Esophagus (tissue), 2 donors: ENCODE measurements around the gene MYH14. TPM values are rescaled to one million over a fixed set of nuclear protein-coding genes. Genes with fewer than 3 reads are reported as not detected.

ENCODE experiments used
- H3K27ac ChIP-seq, 2 donors: one replicate each; pipeline ENCODE4 v1.5.1; 2013; ENCODE audit warnings: low read depth in 2 of 2, mild to moderate bottlenecking in 2 of 2, inconsistent platforms in 1 of 2, low read length in 1 of 2, moderate library complexity in 1 of 2
- H3K27me3 ChIP-seq, 2 donors: one replicate each; pipeline ENCODE4 v1.6.1; 2013; ENCODE audit warnings: low read length in 2 of 2, control low read depth in 1 of 2, mild to moderate bottlenecking in 1 of 2; ENCODE audit not compliant: insufficient read depth in 2 of 2, control insufficient read depth in 1 of 2
- H3K36me3 ChIP-seq, 2 donors: one replicate each; pipeline ENCODE4 v1.6.1; 2013; ENCODE audit warnings: low read length in 1 of 2; ENCODE audit not compliant: control insufficient read depth in 2 of 2, insufficient read depth in 2 of 2
- H3K4me1 ChIP-seq, 2 donors: one replicate each; pipeline ENCODE4 v1.6.1; 2013; ENCODE audit warnings: low read length in 1 of 2; ENCODE audit not compliant: control insufficient read depth in 2 of 2, insufficient read depth in 2 of 2
- H3K4me3 ChIP-seq, 2 donors: one replicate each; pipeline ENCODE4 v1.5.1; 2013; ENCODE audit warnings: low read length in 2 of 2, mild to moderate bottlenecking in 2 of 2, low read depth in 1 of 2, moderate library complexity in 1 of 2
- H3K9me3 ChIP-seq, 2 donors: one replicate each; pipeline ENCODE4 v1.6.1; 2013; ENCODE audit warnings: mild to moderate bottlenecking in 2 of 2, low read depth in 1 of 2, low read length in 1 of 2, moderate library complexity in 1 of 2; ENCODE audit not compliant: control insufficient read depth in 2 of 2, insufficient read depth in 1 of 2
- WGBS, 2 donors: extraction: QIAGEN DNeasy Blood & Tissue Kit; methylation state at CpG; one replicate each; pipeline ENCODE4 v1.1.7; 2013; 5-methylcytosine and 5-hydroxymethylcytosine counted together
- polyA plus RNA-seq, 2 donors: library from polyadenylated mRNA; stranded (reverse); fragments of 200-250 nt; gene quantifications; one replicate each; pipeline ENCODE4 v1.2.3, GENCODE V29; 2013
- donor health status: healthy with polysubstance abuse.
- donor health status: Bipolar disorder and iron deficiency.

The MYH14 gene
- polyA plus RNA-seq, 2 donors = 72.9 to 110 TPM

DNA sequence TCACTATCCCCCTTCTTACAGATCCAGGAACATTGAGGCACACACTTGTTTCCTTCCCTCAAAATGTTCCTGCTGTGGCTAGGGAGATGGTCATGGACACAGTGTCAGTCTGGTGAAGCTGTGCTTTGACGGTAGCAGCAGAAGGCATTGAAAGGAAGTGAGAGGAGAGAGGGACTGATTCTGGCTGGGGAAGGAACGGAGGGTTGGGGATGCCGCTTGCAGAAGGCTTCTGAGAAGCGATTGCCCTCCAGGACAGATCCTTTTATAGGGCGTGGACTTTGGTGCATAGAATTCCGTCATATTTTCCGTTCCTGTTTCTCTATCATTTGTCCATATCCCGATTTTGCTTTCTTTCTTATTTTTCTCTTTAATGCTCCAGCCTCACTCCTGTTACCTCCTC is 14.1 kb upstream of the MYH14 start:
- WGBS, 2 donors = 68 to 71% methylated on average over 8 of the region's 8 CpGs
- H3K27ac ChIP-seq = no peak overlapping the region
- peaks cover 3 to 6% of the 10 kb centered on the region in 2 donors for H3K9me3 ChIP-seq
- no peaks in the 10 kb centered on the region for H3K27me3 ChIP-seq
- H3K4me3 ChIP-seq = no peak overlapping the region
- peaks cover 0 to 2% of the 10 kb centered on the region in 2 donors for H3K4me1 ChIP-seq
- no peaks in the 10 kb centered on the region for H3K36me3 ChIP-seq

- 58 to 65% methylated on average over 8 of the region's 8 CpGs for WGBS, 2 donors
- Histone ChIP-seq H3K4me1 (peaks cover 0 to 2% of the 10 kb centered on the region in 2 donors), H3K36me3 (no peaks in the 10 kb centered on the region), H3K4me3 (no peak overlapping the region), H3K27ac (no peak overlapping the region), H3K27me3 (no peaks in the 10 kb centered on the region), H3K9me3 (peaks cover 3 to 6% of the 10 kb centered on the region in 2 donors)
Observed at GRCh38 chr19:50190439-50190891, 13.0 kb upstream of the MYH14 start.

DNA sequence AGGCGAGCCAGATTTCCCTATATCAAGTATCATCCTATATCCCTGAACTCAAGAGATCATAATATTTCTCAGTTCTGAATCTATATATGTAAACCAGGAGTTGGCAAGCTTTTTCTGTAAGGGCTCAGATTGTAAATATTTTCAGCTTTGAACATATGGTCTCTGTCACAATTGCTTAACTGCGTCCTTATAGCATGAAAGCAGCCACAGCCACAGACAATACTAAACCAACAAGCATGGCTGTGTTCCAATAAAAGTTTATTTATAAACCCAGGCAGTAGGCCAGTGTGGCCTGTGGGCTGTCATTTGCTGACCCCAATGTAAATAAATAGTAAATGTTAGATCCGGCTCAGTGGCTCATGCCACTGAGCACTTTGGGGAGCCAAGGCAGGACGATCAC is 12.2 kb upstream of the MYH14 start:
- WGBS, 2 donors = 39 to 45% methylated on average over 4 of the region's 4 CpGs
- no peaks in the 10 kb centered on the region for H3K36me3 ChIP-seq
- H3K4me1 ChIP-seq = peaks cover 0 to 2% of the 10 kb centered on the region in 2 donors
- H3K27me3 ChIP-seq = no peaks in the 10 kb centered on the region
- H3K27ac ChIP-seq = no peak overlapping the region
- H3K4me3 ChIP-seq = no peak overlapping the region
- peaks cover 3 to 6% of the 10 kb centered on the region in 2 donors for H3K9me3 ChIP-seq

DNA sequence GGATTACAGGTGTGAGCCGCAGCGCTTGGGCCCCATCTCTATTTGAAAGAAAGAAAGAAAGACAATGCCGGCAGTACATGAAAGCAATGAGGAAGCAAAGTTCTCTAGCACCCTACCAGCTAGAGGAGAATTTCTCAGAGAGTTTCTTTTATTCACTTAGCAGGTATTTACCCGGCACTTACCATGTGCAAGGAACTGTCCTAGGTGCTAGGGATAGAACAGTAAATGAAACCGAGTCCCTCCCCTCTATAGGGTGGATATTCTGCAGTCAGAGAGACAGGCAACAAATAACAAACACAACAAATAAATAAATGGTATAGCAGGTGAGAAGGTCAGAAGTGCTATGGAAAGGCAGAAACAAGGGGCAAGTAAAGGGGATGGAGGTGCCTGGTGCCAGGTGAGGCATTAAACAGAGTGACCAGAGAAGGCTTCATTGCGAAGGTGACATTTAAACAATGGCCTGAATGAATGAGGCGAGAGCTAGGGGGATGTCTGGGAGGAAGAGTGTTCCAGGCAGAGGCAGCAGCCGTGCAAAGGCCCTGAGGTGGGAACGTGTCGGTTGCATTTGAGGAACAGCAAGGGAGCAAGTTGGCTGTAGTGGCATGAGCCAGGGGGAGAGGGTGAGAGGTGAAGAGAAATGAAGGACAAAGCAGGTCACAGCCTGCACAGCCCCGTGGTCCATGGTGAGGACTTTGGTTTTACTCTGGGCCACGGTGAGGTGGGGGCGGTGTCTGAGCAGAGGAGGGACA is 10.8 kb upstream of the MYH14 start:
- Histone ChIP-seq H3K27ac (no peak overlapping the region), H3K4me1 (peaks cover 0 to 2% of the 10 kb centered on the region in 2 donors), H3K36me3 (no peaks in the 10 kb centered on the region), H3K27me3 (no peaks in the 10 kb centered on the region), H3K9me3 (peaks cover 3 to 6% of the 10 kb centered on the region in 2 donors), H3K4me3 (no peak overlapping the region)
- WGBS, 2 donors = 67 to 68% methylated on average over 13 of the region's 13 CpGs

GRCh38 chr19:50195224-50195623 is 8.2 kb upstream of the MYH14 start:
- Histone ChIP-seq H3K36me3 (no peaks in the 10 kb centered on the region), H3K9me3 (peaks cover 0 to 4% of the 10 kb centered on the region in 2 donors), H3K4me1 (no peaks in the 10 kb centered on the region), H3K4me3 (no peak overlapping the region), H3K27ac (no peak overlapping the region), H3K27me3 (no peaks in the 10 kb centered on the region)
- 62 to 70% methylated on average over 5 of the region's 5 CpGs for WGBS, 2 donors

DNA sequence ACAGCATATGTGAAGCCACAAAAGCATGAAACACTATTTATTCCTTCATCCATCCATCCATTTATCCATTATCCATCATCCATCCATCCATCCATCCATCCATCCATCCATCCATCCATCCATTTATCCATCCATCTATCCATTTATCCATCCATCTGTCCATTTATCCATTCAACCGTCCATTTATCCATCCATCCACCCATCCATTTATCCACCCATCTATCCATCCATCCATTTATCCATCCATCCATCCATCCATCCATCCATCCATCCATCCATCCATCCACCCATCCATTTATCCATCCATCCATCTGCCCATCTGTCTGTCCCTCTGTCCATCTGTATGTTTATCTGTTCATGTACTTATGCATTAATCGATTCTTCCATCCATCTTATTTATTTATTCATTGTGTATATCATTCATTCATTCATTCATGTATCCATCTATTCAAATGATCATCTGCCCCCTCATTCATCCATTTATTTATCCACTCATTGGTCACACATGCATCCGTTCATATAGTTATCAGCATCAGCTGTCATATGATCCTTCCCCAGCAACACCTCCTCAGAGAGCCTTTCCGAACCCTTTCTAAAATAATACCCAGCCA is 7.0 kb upstream of the MYH14 start:
- 71 to 88% methylated on average over 4 of the region's 4 CpGs for WGBS, 2 donors
- Histone ChIP-seq H3K4me3 (no peak overlapping the region), H3K27me3 (no peaks in the 10 kb centered on the region), H3K4me1 (no peaks in the 10 kb centered on the region), H3K9me3 (peaks cover 0 to 4% of the 10 kb centered on the region in 2 donors), H3K27ac (no peak overlapping the region), H3K36me3 (no peaks in the 10 kb centered on the region)

GRCh38 chr19:50197348-50197747 is 6.1 kb upstream of the MYH14 start:
- Histone ChIP-seq H3K9me3 (peaks cover 0 to 4% of the 10 kb centered on the region in 2 donors), H3K27me3 (no peaks in the 10 kb centered on the region), H3K4me1 (no peaks in the 10 kb centered on the region), H3K27ac (no peak overlapping the region), H3K4me3 (no peak overlapping the region), H3K36me3 (no peaks in the 10 kb centered on the region)
- WGBS, 2 donors = 68 to 76% methylated on average over 3 of the region's 3 CpGs

- peaks cover 0 to 7% of the 10 kb centered on the region in 2 donors for H3K27me3 ChIP-seq
- no peak overlapping the region for H3K4me3 ChIP-seq
- peaks cover 0 to 2% of the 10 kb centered on the region in 2 donors for H3K4me1 ChIP-seq
- no peak overlapping the region for H3K27ac ChIP-seq
- 32 to 34% methylated on average over 7 of the region's 7 CpGs for WGBS, 2 donors
- H3K9me3 ChIP-seq = no peaks in the 10 kb centered on the region
- H3K36me3 ChIP-seq = no peaks in the 10 kb centered on the region
Observed at GRCh38 chr19:50198431-50199258, 4.8 kb upstream of the MYH14 start.

- peaks cover 0 to 4% of the 10 kb centered on the region in 2 donors for H3K4me1 ChIP-seq
- no peak overlapping the region for H3K27ac ChIP-seq
- H3K27me3 ChIP-seq = peaks cover 0 to 10% of the 10 kb centered on the region in 2 donors
- no peaks in the 10 kb centered on the region for H3K36me3 ChIP-seq
- no peaks in the 10 kb centered on the region for H3K9me3 ChIP-seq
- H3K4me3 ChIP-seq = no peak overlapping the region
- WGBS, 2 donors = 3 to 10% methylated on average over 5 of the region's 5 CpGs
Observed at GRCh38 chr19:50199259-50199555, 4.2 kb upstream of the MYH14 start.
